HuH-7.5 (cell line): Measurements from ENCODE around the gene HIBADH.
"Not testable (repeated sequence)": the region's sequence is repeated elsewhere in the genome, so short reads cannot be mapped to it uniquely, and the experiment has no call there.

Experiments used
- DNase-seq: peaks from one replicate; pipeline ENCODE4 v3.0.0; 2011; ENCODE audit warnings: low spot score

The HIBADH gene

GRCh38 chr7:27600247-27600646 lies 62.4 kb downstream of the HIBADH start:
- DNase-seq = no peak

GRCh38 chr7:27595009-27595408 lies 67.7 kb downstream of the HIBADH start:
- DNase-seq = no peak

GRCh38 chr7:27593226-27593625 lies 69.5 kb downstream of the HIBADH start:
- DNase-seq = no peak

GRCh38 chr7:27590416-27590815 lies 72.3 kb downstream of the HIBADH start:
- DNase-seq = no peak

GRCh38 chr7:27587429-27587828 lies 75.3 kb downstream of the HIBADH start:
- DNase-seq = no peak

- no peak for DNase-seq
Observed at GRCh38 chr7:27586825-27587224, 75.9 kb downstream of the HIBADH start.

- no peak for DNase-seq
Observed at GRCh38 chr7:27585781-27586447, 76.8 kb downstream of the HIBADH start.

- no peak for DNase-seq
Observed at GRCh38 chr7:27581906-27582305, 80.8 kb downstream of the HIBADH start.

- DNase-seq = no peak
Observed at GRCh38 chr7:27581119-27581518, 81.6 kb downstream of the HIBADH start.

GRCh38 chr7:27579565-27579964 lies 83.1 kb downstream of the HIBADH start:
- no peak for DNase-seq

- DNase-seq = not testable (repeated sequence)
Observed at GRCh38 chr7:27578169-27578568, 84.5 kb downstream of the HIBADH start.

- DNase-seq = peak; percentile 11
Observed at GRCh38 chr7:27576360-27576944, 86.2 kb downstream of the HIBADH start.

- DNase-seq = no peak
Observed at GRCh38 chr7:27575613-27576012, 87.1 kb downstream of the HIBADH start.

GRCh38 chr7:27569106-27569505 lies 93.6 kb downstream of the HIBADH start:
- DNase-seq = no peak

GRCh38 chr7:27567266-27567665 lies 95.4 kb downstream of the HIBADH start:
- no peak for DNase-seq

- DNase-seq = no peak
Observed at GRCh38 chr7:27564881-27565482, 97.7 kb downstream of the HIBADH start.

GRCh38 chr7:27560706-27561235 lies 101.9 kb downstream of the HIBADH start:
- no peak for DNase-seq

- DNase-seq = no peak
Observed at GRCh38 chr7:27555670-27556069, 107.0 kb downstream of the HIBADH start.

- no peak for DNase-seq
Observed at GRCh38 chr7:27554826-27555225, 107.9 kb downstream of the HIBADH start.

GRCh38 chr7:27553273-27553672 lies 109.4 kb downstream of the HIBADH start:
- DNase-seq = no peak

- DNase-seq = no peak
Observed at GRCh38 chr7:27551803-27552400, 110.8 kb downstream of the HIBADH start.

- no peak for DNase-seq
Observed at GRCh38 chr7:27549606-27550005, 113.1 kb downstream of the HIBADH start.

- DNase-seq = no peak
Observed at GRCh38 chr7:27548304-27548703, 114.4 kb downstream of the HIBADH start.
